Right forelimb (tissue), 1 donor: ENCODE data around the gene DACH1.
"Not testable (repeated sequence)": the region's sequence is repeated elsewhere in the genome, so short reads cannot be mapped to it uniquely, and the experiment has no call there.

Source experiments
- DNase-seq: peaks from one replicate; pipeline ENCODE4 v3.0.0-alpha.2; 2018

Gene DACH1

DNA sequence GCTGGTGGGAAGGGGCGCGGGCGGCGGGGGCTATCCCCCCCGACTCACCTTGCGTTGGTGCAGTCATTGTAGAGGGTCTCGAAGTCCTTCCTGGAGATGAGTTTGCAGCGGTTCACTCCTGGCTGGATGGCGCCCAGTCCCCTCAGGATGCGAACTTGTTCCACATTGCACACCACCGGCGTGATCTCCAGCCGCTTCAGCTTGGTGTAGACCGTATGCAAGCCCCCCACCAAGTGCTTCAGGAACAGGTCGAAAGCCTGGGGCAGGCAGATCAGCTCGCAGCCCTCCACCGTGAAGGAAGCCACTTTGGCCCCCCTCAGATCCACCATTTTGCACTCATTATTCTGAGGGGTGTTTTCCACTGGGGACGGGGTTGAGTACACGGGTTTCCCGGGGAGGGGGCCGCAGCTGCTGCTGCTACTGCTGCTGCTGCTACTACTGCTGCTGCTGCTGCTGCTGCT, 1.1 kb downstream of the DACH1 start:
- DNase-seq = peak; percentile 57

GRCh38 chr13:71864986-71865873, 1.8 kb downstream of the DACH1 start:
- DNase-seq = peak; percentile 59

DNA sequence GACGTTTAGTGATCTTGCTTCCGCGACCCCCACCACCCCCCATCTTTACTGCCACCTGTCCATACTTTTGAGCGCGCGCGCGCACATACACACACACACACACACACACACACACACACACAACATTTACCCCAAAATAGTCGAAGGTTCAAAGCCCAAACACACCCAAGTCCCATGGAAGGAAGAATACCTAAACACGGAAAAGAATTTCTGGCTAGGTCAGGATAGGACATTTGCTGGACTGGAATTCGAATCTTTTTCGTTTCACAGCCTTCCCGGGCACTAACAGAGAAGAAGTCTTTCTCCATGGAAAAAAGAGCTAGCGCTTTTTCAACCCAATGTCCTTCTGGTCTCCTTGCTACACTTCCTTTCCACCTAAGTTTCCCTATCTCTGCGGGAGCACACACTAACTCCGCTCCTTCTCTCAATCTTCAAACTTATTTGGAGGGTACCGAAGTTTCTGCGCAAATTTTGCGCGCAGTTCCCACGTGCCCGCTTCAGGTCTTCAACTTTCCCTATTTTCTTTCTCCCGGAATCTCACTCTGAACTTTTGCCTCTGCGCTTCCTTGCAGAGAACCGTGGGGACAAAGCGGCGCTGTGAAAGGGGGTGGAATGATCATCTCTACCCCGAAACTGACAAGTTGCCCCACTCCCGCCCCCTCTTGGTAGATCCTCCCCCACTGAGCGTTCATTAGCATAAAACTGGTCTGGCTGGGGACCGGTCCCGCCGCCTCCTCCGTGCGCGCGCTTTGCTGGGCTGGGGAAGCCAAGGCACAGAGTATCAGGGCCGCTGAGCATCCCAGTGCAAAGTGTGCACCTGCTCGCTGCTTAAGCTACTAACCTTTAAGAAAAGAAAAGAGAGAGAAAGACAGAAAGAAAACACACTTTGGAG, 2.7 kb downstream of the DACH1 start:
- peak; percentile 57 for DNase-seq

DNA sequence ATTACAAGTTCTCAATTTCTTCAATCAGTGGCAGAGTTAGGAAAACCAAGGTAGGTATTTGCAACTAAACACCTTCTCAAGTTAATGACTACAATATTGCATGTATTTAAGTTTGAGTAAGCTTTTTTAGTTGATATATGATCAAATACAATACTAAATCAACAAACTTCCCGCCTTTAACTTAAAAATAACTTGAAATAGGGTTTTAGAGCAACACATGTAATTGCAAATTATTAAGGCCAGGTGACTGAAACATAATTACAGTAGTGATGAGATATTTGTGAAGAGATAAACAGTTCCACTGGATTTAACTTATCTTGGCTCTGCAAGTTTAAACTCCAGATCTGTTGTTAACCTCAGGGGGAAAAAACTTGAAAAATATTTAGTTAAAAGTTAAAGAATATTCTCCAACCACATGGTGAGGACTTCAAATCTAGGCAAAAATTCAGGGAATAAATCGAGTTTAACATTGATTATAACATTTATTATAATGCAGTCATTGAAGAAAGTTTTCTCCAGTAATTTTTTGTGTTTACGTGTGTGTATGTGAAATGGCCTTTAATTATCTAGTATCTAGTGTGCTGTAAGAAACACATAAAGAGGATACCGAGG, 3.6 kb downstream of the DACH1 start:
- DNase-seq = no peak

GRCh38 chr13:71862459-71862943, 4.5 kb downstream of the DACH1 start:
- no peak for DNase-seq

DNA sequence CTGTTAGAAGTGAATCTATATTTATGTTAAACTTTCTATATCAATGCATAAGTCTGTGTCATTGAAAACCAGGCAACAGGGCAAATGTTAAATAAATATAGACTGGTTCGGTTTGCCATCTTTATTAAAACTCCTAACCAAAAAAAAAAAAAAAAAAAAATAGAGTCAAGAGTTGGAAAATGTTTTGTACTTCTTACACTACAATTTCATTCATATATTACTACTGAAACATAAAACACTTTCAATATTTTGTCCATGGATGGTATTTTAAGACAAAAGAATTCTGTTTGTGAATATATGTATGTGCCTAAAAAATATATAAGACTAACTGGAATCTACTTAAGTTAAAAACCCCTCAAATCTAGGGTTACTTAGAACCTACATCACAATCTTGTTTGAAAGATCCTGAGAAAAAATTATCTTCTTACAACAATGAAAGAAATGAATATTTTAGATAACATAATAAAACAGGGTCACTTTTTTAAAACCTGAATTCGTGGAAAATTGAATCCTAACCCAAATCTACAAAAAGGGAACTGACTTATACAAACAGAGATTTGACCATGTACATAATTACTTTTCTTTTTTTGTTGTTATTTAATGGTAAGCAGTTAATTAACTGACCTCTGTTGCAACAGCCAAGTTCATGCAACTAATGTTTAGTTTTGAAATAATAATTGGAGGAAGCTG, 5.1 kb downstream of the DACH1 start:
- DNase-seq = no peak

GRCh38 chr13:71860547-71861138, 6.4 kb downstream of the DACH1 start:
- no peak for DNase-seq

DNA sequence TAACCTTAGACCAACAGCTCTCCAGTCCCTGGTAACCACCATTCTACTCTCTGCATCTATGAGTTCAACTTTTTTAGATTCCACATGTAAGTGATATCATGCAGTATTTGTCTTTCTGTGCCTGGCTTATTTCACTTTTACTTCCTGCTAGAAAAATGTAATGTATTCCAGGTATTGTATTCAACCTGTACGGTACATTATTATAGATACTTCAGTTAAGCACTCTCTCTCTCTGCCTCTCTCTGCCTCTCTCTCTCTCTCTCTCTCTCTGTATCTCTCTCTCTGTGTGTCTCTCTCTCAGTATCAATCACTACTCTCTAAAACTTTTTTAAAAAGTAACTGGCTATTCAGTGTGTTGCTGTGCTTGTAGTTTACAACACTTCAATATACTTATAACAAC, 8.4 kb downstream of the DACH1 start:
- no peak for DNase-seq

- DNase-seq = no peak
These were observed 10.4 kb downstream of the DACH1 start for GRCh38 chr13:71856548-71857043.

DNA sequence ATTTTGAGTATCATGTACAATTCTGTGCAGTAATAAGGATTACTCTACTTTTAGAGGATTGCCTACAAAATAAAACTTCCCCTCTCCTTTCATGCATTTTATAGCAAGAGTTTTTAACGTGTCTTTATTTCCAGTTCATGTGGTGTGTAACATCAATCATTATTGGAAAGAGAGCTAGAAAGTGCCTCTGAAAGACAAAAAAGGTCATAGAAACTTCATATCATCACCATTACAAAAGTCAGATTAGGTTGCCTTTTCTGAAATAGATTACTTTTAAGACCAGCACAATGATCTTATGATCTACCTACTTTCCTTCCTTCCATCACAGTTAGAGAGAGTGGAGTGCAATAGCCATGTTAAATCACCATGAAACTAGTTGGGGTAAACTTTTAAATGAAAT, 12.6 kb downstream of the DACH1 start:
- DNase-seq = no peak

- no peak for DNase-seq
These were observed 13.3 kb downstream of the DACH1 start for GRCh38 chr13:71853725-71854124.

- no peak for DNase-seq
These were observed 14.3 kb downstream of the DACH1 start for GRCh38 chr13:71852736-71853135.

- no peak for DNase-seq
These were observed 15.2 kb downstream of the DACH1 start for GRCh38 chr13:71851498-71852409.

DNA sequence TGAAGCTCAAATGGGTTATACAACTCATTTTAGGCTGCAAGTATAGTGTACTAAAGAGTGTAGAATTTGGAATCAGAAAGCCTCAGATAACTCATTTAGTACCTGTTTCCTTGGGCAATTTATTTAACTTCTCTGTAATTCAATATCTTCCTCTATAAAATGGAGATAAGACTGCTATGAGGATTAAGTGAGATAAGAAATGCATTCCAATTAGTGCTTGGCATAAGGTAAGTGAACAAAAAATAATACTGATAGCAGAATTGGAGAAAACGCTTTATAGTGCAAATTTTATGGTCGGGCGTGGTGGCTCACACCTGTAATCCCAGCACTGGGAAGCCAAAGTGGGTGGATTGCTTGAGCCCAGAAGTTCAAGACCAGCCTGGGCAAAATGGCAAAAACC, 25.0 kb downstream of the DACH1 start:
- no peak for DNase-seq

GRCh38 chr13:71838842-71839241, 28.2 kb downstream of the DACH1 start:
- no peak for DNase-seq

DNA sequence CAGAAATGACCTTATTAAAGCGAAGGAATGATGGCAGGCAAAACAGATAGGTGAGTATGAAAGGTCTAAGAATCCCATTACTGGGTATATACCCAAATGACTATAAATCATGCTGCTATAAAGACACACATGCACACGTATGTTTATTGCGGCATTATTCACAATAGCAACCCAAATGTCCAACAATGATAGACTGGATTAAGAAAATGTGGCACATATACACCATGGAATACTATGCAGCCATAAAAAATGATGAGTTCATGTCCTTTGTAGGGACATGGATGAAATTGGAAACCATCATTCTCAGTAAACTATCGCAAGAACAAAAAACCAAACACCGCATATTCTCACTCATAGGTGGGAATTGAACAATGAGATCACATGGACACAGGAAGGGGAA, 29.4 kb downstream of the DACH1 start:
- DNase-seq = not testable (repeated sequence)

DNA sequence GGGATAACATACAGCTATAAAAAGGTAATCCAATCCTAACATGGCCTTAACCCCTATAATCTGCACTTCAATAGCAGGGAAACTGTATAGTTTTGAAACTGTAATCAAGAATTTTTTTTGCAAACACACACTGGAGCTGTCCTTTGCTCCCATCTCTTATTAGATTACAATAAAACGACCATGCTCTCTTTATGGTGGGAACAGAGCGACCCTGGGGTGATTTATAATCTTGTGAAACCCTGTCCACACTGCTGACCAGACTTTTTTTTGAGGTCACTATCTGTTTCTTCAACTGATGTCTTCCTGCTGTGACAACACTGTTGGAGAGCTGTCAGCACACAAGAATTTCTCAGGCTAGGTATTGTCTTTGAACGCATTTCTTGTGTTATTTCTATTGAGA, 35.3 kb downstream of the DACH1 start:
- DNase-seq = no peak

DNA sequence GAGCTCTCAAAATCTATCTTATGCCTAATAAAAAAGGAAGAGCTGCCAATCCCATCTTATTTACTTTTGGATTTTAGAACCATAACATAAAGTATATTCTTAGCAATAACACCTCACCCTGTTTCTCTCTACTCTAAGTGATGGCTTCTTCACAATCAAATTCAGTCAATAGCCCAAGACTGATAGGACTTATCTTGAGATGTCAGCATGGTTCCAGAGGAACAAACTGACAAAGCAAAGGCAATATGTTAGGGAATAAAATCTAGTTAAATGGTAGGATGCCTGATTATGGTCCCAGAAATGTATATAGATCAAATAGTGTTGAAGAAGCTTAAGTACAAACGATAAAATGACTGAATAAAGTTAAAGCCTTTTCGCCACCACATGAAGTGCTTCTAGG, 36.3 kb downstream of the DACH1 start:
- no peak for DNase-seq

- no peak for DNase-seq
These were observed 36.7 kb downstream of the DACH1 start for GRCh38 chr13:71830323-71830722.

DNA sequence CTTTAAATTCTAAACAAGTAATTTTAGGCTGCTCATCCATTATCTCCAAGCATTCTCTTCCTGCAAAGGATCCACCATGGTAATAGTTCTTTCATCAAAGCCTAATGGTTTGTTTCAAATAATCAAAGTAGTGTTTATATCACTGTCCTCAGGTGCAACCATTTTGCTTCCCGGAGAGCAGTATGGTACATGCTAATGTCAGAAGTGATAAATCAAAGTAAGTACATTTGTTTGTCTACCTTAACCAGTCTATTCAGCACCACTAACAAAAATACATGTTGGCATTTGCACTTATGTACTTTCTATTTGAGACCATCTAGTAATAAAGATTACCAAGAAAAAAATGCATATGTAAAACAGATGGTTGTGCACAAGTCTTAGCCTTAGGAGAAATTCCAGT, 37.5 kb downstream of the DACH1 start:
- DNase-seq = no peak

- DNase-seq = no peak
These were observed 38.4 kb downstream of the DACH1 start for GRCh38 chr13:71828564-71828963.
